Epithelial cell of proximal tubule (primary cell): ENCODE results near the gene PPP1R16B. TPM values are rescaled to one million over a fixed set of nuclear protein-coding genes. Genes with fewer than 3 reads are reported as not detected.

Source experiments
- DNase-seq: peaks from one replicate; pipeline ENCODE4 v3.0.0-alpha.2; 2011; ENCODE audit warnings: low read depth
- H3K4me3 ChIP-seq: 2 replicates; pipeline ENCODE4 v1.5.1; 2011; ENCODE audit warnings: low read depth, mild to moderate bottlenecking, low read length
- CTCF ChIP-seq: conservative IDR thresholded peaks from 2 replicates; pipeline ENCODE4 v1.5.1; 2012; ENCODE audit warnings: low read depth, mild to moderate bottlenecking, low read length
- total RNA-seq: library from RNA; depleted of rRNA; stranded (reverse); fragments of >200 nt; gene quantifications from 2 replicates; pipeline ENCODE4 v1.2.3, GENCODE V29; 2015

PPP1R16B gene
- total RNA-seq, 1 donor from 2014 or later = not detected

GRCh38 chr20:38831995-38832620 lies 26.6 kb downstream of the PPP1R16B start:
- TF ChIP-seq CTCF = no peak

GRCh38 chr20:38833154-38833856 lies 27.8 kb downstream of the PPP1R16B start:
- H3K4me3 ChIP-seq = no peak overlapping the region
- no peak for DNase-seq
- no peak for TF ChIP-seq CTCF

More at GRCh38 chr20:38831995-38832620, 26.6 kb downstream of the PPP1R16B start:
- DNase-seq = no peak
- H3K4me3 ChIP-seq = no peak overlapping the region

- DNase-seq = no peak
- no peak overlapping the region for H3K4me3 ChIP-seq
These were observed 28.3 kb downstream of the PPP1R16B start for GRCh38 chr20:38833857-38834164.

GRCh38 chr20:38834868-38835267 lies 29.4 kb downstream of the PPP1R16B start:
- DNase-seq = no peak
- H3K4me3 ChIP-seq = no peak overlapping the region
- TF ChIP-seq CTCF = no peak

More at GRCh38 chr20:38833857-38834164, 28.3 kb downstream of the PPP1R16B start:
- TF ChIP-seq CTCF = no peak

- no peak for TF ChIP-seq CTCF
- no peak overlapping the region for H3K4me3 ChIP-seq
- no peak for DNase-seq
These were observed 30.3 kb downstream of the PPP1R16B start for GRCh38 chr20:38835792-38836191.

- TF ChIP-seq CTCF = no peak
These were observed 31.5 kb downstream of the PPP1R16B start for GRCh38 chr20:38836991-38837390.

GRCh38 chr20:38838326-38838725 lies 32.8 kb downstream of the PPP1R16B start:
- TF ChIP-seq CTCF = no peak
- no peak overlapping the region for H3K4me3 ChIP-seq
- no peak for DNase-seq

More at GRCh38 chr20:38836991-38837390, 31.5 kb downstream of the PPP1R16B start:
- H3K4me3 ChIP-seq = no peak overlapping the region
- no peak for DNase-seq
